Activated naive CD4-positive, alpha-beta T cell treated with anti-CD3 and anti-CD28 coated beads, Interleukin-2, amount 50 U/mL, for 72 hours (primary cell): ENCODE measurements around the gene QARS1. TPM values are rescaled to one million over a fixed set of nuclear protein-coding genes. Genes with fewer than 3 reads are reported as not detected.
A peak's percentile ranks its signal among the peaks of the same experiment; 100 is the strongest.

Experiments
- ATAC-seq, 2 donors: fragments of 150-1000 bp; cut with Tn5 transposase; 2 replicates each; pipeline ENCODE4 v1.10.0; 2021; ENCODE audit warnings: mild to moderate bottlenecking in 2 of 2, moderate library complexity in 2 of 2
- DNase-seq, 2 donors: peaks; one replicate each; pipeline ENCODE4 v3.0.0; 2021 to 2022; ENCODE audit warnings: low spot score in 2 of 2
- H3K27ac Mint-ChIP-seq, 2 donors: one replicate each; pipeline ENCODE4 v1.8.0; 2022; ENCODE audit warnings: mild to moderate bottlenecking in 2 of 2, mixed read lengths in 2 of 2
- H3K36me3 Mint-ChIP-seq, 2 donors: one replicate each; pipeline ENCODE4 v1.8.0; 2022; ENCODE audit warnings: mixed read lengths in 2 of 2
- H3K9me3 Mint-ChIP-seq, 2 donors: one replicate each; pipeline ENCODE4 v1.8.0; 2022; ENCODE audit warnings: mixed read lengths in 2 of 2
- total RNA-seq, 2 donors: library from RNA; stranded (reverse); gene quantifications; one replicate each; pipeline ENCODE4 v1.2.3, GENCODE V29; 2022

The QARS1 gene
- total RNA-seq, 2 donors from 2014 or later: 268 to 378 TPM

GRCh38 chr3:49093853-49094767 is 10.4 kb downstream of the QARS1 start, which contains the start of gene QRICH1:
Gene QRICH1 (minus strand): TSS chr3:49094071. CDS start chr3:49077017, 17,054 bp downstream.
- peak; percentile 85 to 89 for ATAC-seq
- peaks cover 5 to 19% of the 10 kb centered on the region in 2 donors for H3K36me3 Mint-ChIP-seq
- peak; percentile 97 for DNase-seq
- no peaks in the 10 kb centered on the region for H3K9me3 Mint-ChIP-seq
- H3K27ac Mint-ChIP-seq: peak within 1 kb of the TSS; percentile 97

DNA sequence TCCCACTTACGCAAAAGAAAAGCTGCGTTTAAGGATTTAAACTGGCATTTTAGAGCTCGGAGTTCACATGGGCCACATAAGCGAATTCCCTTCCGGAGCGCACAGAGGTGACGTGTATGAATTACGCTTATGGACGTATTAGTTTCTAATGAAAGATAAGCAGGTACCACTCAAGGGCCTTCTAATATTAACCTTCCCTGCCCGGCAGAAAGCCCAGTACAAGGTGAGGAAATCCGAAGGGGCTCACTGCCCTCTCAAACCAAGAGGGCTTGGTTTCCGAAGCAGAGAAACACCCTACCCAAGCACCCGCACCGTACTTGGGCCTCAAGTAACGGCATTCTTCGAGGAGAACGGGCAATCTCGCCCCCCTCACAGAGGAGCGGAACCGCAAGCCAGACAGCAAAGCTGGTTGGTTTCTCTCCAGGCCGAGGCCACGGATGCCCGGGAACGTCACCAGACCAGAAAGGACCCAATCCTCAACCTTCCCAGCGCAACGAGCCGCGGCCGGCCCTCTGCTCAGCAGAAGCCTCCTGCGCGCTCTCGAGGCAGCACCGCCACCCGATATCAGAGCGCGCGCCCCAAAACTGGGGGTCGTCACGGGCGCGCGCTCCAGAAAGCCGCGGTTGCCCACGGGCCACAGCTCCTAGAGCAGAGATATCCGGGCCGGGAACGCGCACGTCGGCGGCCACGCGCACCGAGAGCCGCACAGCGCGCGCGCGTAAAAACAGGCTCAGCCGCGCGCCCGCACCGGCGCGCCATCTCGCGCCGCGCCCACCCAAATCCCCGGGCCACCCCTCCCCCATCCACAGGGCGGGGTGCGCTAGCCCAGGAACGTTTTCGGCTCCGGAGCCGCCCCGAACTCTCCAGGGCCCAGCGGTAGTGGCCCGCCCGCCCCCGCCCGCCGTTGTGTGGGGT is 11.4 kb downstream of the QARS1 start:
- peak; percentile 83 for DNase-seq
- no peaks in the 10 kb centered on the region for H3K9me3 Mint-ChIP-seq
- peak; percentile 40 to 51 for ATAC-seq
- H3K36me3 Mint-ChIP-seq: peaks cover 5 to 14% of the 10 kb centered on the region in 2 donors
- H3K27ac Mint-ChIP-seq: peak overlapping the region; percentile 97

- Mint-ChIP-seq H3K27ac (no peak overlapping the region), H3K36me3 (no peaks in the 10 kb centered on the region), H3K9me3 (no peaks in the 10 kb centered on the region)
- DNase-seq (no peak), ATAC-seq (no peak)
These were observed 23.1 kb downstream of the QARS1 start for GRCh38 chr3:49081429-49081828.

GRCh38 chr3:49079270-49079669 is 25.3 kb downstream of the QARS1 start:
- H3K9me3 Mint-ChIP-seq: no peaks in the 10 kb centered on the region
- no peak for ATAC-seq
- no peak for DNase-seq
- H3K27ac Mint-ChIP-seq: no peak overlapping the region
- H3K36me3 Mint-ChIP-seq: peaks cover 0 to 1% of the 10 kb centered on the region in 2 donors

GRCh38 chr3:49076646-49077045 is 27.9 kb downstream of the QARS1 start:
- DNase-seq: no peak
- H3K36me3 Mint-ChIP-seq: peaks cover 0 to 5% of the 10 kb centered on the region in 2 donors
- ATAC-seq: no peak
- H3K9me3 Mint-ChIP-seq: no peaks in the 10 kb centered on the region
- peak overlapping the region in 1 of 2 donors; percentile 57 for H3K27ac Mint-ChIP-seq

- ATAC-seq (no peak), DNase-seq (no peak)
- peaks cover 0 to 5% of the 10 kb centered on the region in 2 donors for H3K36me3 Mint-ChIP-seq
- no peaks in the 10 kb centered on the region for H3K9me3 Mint-ChIP-seq
- no peak overlapping the region for H3K27ac Mint-ChIP-seq
These were observed 28.4 kb downstream of the QARS1 start for GRCh38 chr3:49076116-49076515.

GRCh38 chr3:49058011-49058410 is 46.5 kb downstream of the QARS1 start:
- no peak for DNase-seq
- no peak overlapping the region for H3K27ac Mint-ChIP-seq
- peaks cover 8 to 18% of the 10 kb centered on the region in 2 donors for H3K36me3 Mint-ChIP-seq
- no peaks in the 10 kb centered on the region for H3K9me3 Mint-ChIP-seq
- ATAC-seq: no peak

DNA sequence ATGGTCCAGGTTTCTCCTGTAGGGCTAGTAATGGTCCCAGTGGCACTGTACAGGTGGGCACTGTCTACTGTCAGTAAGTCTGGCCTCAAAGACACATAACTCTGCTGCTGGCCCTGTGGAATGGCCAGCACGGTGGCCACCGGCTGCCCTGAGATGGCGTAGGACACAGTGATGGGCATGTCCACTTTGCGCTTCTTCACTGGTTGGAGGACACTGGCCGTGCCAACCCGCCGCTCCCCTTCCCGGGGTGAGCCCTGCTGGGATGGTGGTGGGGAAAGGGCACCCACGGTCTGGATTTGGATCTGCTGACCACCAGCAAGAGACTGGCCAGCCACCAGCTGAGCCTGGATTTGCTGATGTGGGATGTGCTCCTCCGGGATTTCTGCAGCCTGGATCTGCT is 47.3 kb downstream of the QARS1 start:
- Mint-ChIP-seq H3K36me3 (peaks cover 8 to 18% of the 10 kb centered on the region in 2 donors), H3K27ac (no peak overlapping the region), H3K9me3 (no peaks in the 10 kb centered on the region)
- no peak for ATAC-seq
- DNase-seq: no peak

GRCh38 chr3:49054344-49054862 is 50.2 kb downstream of the QARS1 start:
- ATAC-seq (no peak), DNase-seq (no peak)
- Mint-ChIP-seq H3K9me3 (no peaks in the 10 kb centered on the region), H3K27ac (no peak overlapping the region), H3K36me3 (peaks cover 14 to 15% of the 10 kb centered on the region in 2 donors)

GRCh38 chr3:49053543-49053942 is 51.0 kb downstream of the QARS1 start:
- Mint-ChIP-seq H3K27ac (no peak overlapping the region), H3K36me3 (peaks cover 14 to 15% of the 10 kb centered on the region in 2 donors)

More at GRCh38 chr3:49053543-49053942, 51.0 kb downstream of the QARS1 start:
- H3K9me3 Mint-ChIP-seq: no peaks in the 10 kb centered on the region
- ATAC-seq: no peak
- DNase-seq: no peak

Other genes starting within 250 kb of the QARS1 start
- 10 to 100 TPM; 18.3 to 20.5 TPM for gene SLC25A20, start 205.9 kb downstream of the QARS1 start, total RNA-seq
- 100 to 1,000 TPM; 116 to 127 TPM for gene ARIH2, start 185.9 kb downstream of the QARS1 start, total RNA-seq
- 10 to 100 TPM; 24.3 to 33.3 TPM for gene P4HTM, start 114.5 kb downstream of the QARS1 start, total RNA-seq
- 100 to 1,000 TPM; 140 to 173 TPM for gene WDR6, start 97.4 kb downstream of the QARS1 start, total RNA-seq
- gene DALRD3, start 86.2 kb downstream of the QARS1 start, total RNA-seq: 10 to 100 TPM; 22.9 to 27.1 TPM
- 10 to 100 TPM; 60.3 to 80.8 TPM for gene NDUFAF3, start 82.6 kb downstream of the QARS1 start, total RNA-seq
- 100 to 1,000 TPM; 538 to 637 TPM for gene IMPDH2, start 75.4 kb downstream of the QARS1 start, total RNA-seq
- gene QRICH1, start 10.7 kb downstream of the QARS1 start, total RNA-seq: 100 to 1,000 TPM; 126 to 150 TPM
- gene USP19, start 16.1 kb upstream of the QARS1 start, total RNA-seq: 10 to 100 TPM; 40.8 to 46.7 TPM
- 1 to 10 TPM in 1 of 2 donors, not detected in 1; 1.4 TPM for gene LAMB2, start 28.3 kb upstream of the QARS1 start, total RNA-seq
- gene CCDC71, start 61.6 kb upstream of the QARS1 start, total RNA-seq: 10 to 100 TPM; 10.2 to 20.3 TPM
- 1 to 10 TPM; 3.1 to 4.9 TPM for gene KLHDC8B, start 66.8 kb upstream of the QARS1 start, total RNA-seq
- gene C3orf62, start 172.5 kb upstream of the QARS1 start, total RNA-seq: 1 to 10 TPM; 4.3 to 5.4 TPM
- gene USP4, start 235.3 kb upstream of the QARS1 start, total RNA-seq: 10 to 100 TPM; 76.0 to 92.8 TPM